ENCODE measurements around the gene SLC7A9. TPM values are rescaled to one million over a fixed set of nuclear protein-coding genes. Genes with fewer than 3 reads are reported as not detected.

SLC7A9 gene
- polyA plus RNA-seq, 1 donor (not counting 4 experiments of a cell fraction or from before 2014, with no cell fraction given), result 0.20 TPM

- Histone ChIP-seq H3K9me3 (ENCODE audit: control insufficient read depth, low read depth, low read length) (no peaks in the 10 kb centered on the region), H3K9me1 (ENCODE audit: control insufficient read depth, extremely low read depth, insufficient read depth, low read length) (no peaks in the 10 kb centered on the region), H3K27me3 (ENCODE audit: control insufficient read depth, extremely low read depth, insufficient read depth, low read length) (no peaks in the 10 kb centered on the region), H3K36me3 (ENCODE audit: control insufficient read depth in 2 of 2, extremely low read depth in 1 of 2, insufficient read depth in 2 of 2, low read length in 2 of 2) (no peaks in the 10 kb centered on the region), H3K4me2 (ENCODE audit: control insufficient read depth, extremely low read depth, insufficient read depth, low read depth, low read length) (no peak overlapping the region), H4K20me1 (ENCODE audit: control insufficient read depth, extremely low read depth, insufficient read depth, low read length) (no peaks in the 10 kb centered on the region), H3K4me3 (ENCODE audit: control insufficient read depth in 2 of 3, extremely low read depth in 1 of 3, insufficient read depth in 2 of 3, low read depth in 1 of 3, low read length in 3 of 3) (no peak overlapping the region), H3K79me2 (ENCODE audit: control insufficient read depth, insufficient read depth, low read length) (no peaks in the 10 kb centered on the region), H3K4me1 (ENCODE audit: control insufficient read depth, extremely low read depth, insufficient read depth, low read length) (no peaks in the 10 kb centered on the region), H2AFZ (ENCODE audit: control insufficient read depth, low read length) (no peak overlapping the region), H3K27ac (ENCODE audit: control insufficient read depth, insufficient read depth, low read length) (no peak overlapping the region), H3K9ac (ENCODE audit: control insufficient read depth, extremely low read depth, insufficient read depth, low read length) (no peak overlapping the region)
- DNase-seq (ENCODE audit: low read depth, low spot score) (no peak), FAIRE-seq (no peak)
- dilution Hi-C loops (cut with MboI; ENCODE audit: extremely low pct_ligation_motif_present, low sequenced_read_pairs), result no loop called here
- no peak for TF ChIP-seq EZH2 (IDR thresholded peaks at IDR 0.05; ENCODE audit: low read length)
- no peak for TF ChIP-seq CTCF (optimal IDR thresholded peaks at IDR 0.05 in 1 of 3, IDR thresholded peaks at IDR 0.05 in 1 of 3, conservative IDR thresholded peaks at IDR 0.05 in 1 of 3; ENCODE audit: extremely low read depth in 1 of 3, insufficient read depth in 2 of 3, low read length in 3 of 3)
Measured at GRCh38 chr19:32863841-32864240, 5.7 kb downstream of the SLC7A9 start.

- TF ChIP-seq CTCF (optimal IDR thresholded peaks at IDR 0.05 in 1 of 3, IDR thresholded peaks at IDR 0.05 in 1 of 3, conservative IDR thresholded peaks at IDR 0.05 in 1 of 3; ENCODE audit: extremely low read depth in 1 of 3, insufficient read depth in 2 of 3, low read length in 3 of 3) (no peak), EZH2 (IDR thresholded peaks at IDR 0.05; ENCODE audit: low read length) (no peak)
- Histone ChIP-seq H3K9me1 (ENCODE audit: control insufficient read depth, extremely low read depth, insufficient read depth, low read length) (no peaks in the 10 kb centered on the region), H3K9me3 (ENCODE audit: control insufficient read depth, low read depth, low read length) (no peaks in the 10 kb centered on the region), H2AFZ (ENCODE audit: control insufficient read depth, low read length) (no peak overlapping the region), H3K79me2 (ENCODE audit: control insufficient read depth, insufficient read depth, low read length) (no peaks in the 10 kb centered on the region), H3K27ac (ENCODE audit: control insufficient read depth, insufficient read depth, low read length) (no peak overlapping the region), H3K9ac (ENCODE audit: control insufficient read depth, extremely low read depth, insufficient read depth, low read length) (no peak overlapping the region), H3K4me1 (ENCODE audit: control insufficient read depth, extremely low read depth, insufficient read depth, low read length) (no peaks in the 10 kb centered on the region), H3K36me3 (ENCODE audit: control insufficient read depth in 2 of 2, extremely low read depth in 1 of 2, insufficient read depth in 2 of 2, low read length in 2 of 2) (no peaks in the 10 kb centered on the region), H4K20me1 (ENCODE audit: control insufficient read depth, extremely low read depth, insufficient read depth, low read length) (no peaks in the 10 kb centered on the region), H3K4me2 (ENCODE audit: control insufficient read depth, extremely low read depth, insufficient read depth, low read depth, low read length) (no peak overlapping the region), H3K4me3 (ENCODE audit: control insufficient read depth in 2 of 3, extremely low read depth in 1 of 3, insufficient read depth in 2 of 3, low read depth in 1 of 3, low read length in 3 of 3) (no peak overlapping the region), H3K27me3 (ENCODE audit: control insufficient read depth, extremely low read depth, insufficient read depth, low read length) (no peaks in the 10 kb centered on the region)
- dilution Hi-C loops (cut with MboI; ENCODE audit: extremely low pct_ligation_motif_present, low sequenced_read_pairs), result no loop called here
- DNase-seq (ENCODE audit: low read depth, low spot score) (no peak), FAIRE-seq (no peak)
Measured at GRCh38 chr19:32863301-32863700, 6.3 kb downstream of the SLC7A9 start.

Measured in keratinocyte (primary cell).